PFSK-1 (cell line): ENCODE results near the gene OLIG1.

Source experiments
- FOXP2 ChIP-seq: optimal IDR thresholded peaks from 2 replicates; pipeline ENCODE3; 2011; ENCODE audit warnings: borderline replicate concordance, control low read depth, inconsistent platforms; ENCODE audit not compliant: insufficient read depth; ENCODE audit errors: extremely low read length, extremely low read depth
- POLR2AphosphoS5 ChIP-seq: IDR thresholded peaks from 2 replicates; pipeline ENCODE4 v1.6.1; 2012; ENCODE audit warnings: low read depth, mild to moderate bottlenecking, control low read depth, low read length, moderate library complexity
- REST ChIP-seq, 2 experiments: IDR thresholded peaks; 2 replicates each; pipeline versions ENCODE4 v1.6.1 to v1.8.0; 2011 to 2012; ENCODE audit warnings: low read depth in 2 of 2, low read length in 2 of 2, control low read depth in 1 of 2, inconsistent platforms in 1 of 2, mild to moderate bottlenecking in 1 of 2, moderate library complexity in 1 of 2; ENCODE audit not compliant: insufficient read depth in 1 of 2
- SIN3A ChIP-seq: IDR thresholded peaks from 2 replicates; pipeline ENCODE4 v1.6.1; 2012; ENCODE audit warnings: mild to moderate bottlenecking, low read length, moderate library complexity, borderline replicate concordance; ENCODE audit not compliant: insufficient read depth
- TAF1 ChIP-seq: IDR thresholded peaks from 2 replicates; pipeline ENCODE4 v1.6.1; 2012; ENCODE audit warnings: low read length, control low read depth, borderline replicate concordance; ENCODE audit not compliant: insufficient read depth

The OLIG1 gene

GRCh38 chr21:33069645-33069993, 322 bp upstream of the OLIG1 start:
- no peak for TF ChIP-seq TAF1
- TF ChIP-seq POLR2AphosphoS5 = no peak
- TF ChIP-seq FOXP2 = no peak
- TF ChIP-seq REST (IDR thresholded peaks at IDR 0.05; ENCODE audit: insufficient read depth in 1 of 2, low read depth in 2 of 2, low read length in 2 of 2) = no peak
- no peak for TF ChIP-seq SIN3A

- TF ChIP-seq POLR2AphosphoS5 = no peak
These were observed 730 bp downstream of the OLIG1 start for GRCh38 chr21:33070744-33070997.

- TF ChIP-seq POLR2AphosphoS5 = no peak
- no peak for TF ChIP-seq FOXP2
- TF ChIP-seq SIN3A = no peak
- no peak for TF ChIP-seq TAF1
- TF ChIP-seq REST (IDR thresholded peaks at IDR 0.05; ENCODE audit: insufficient read depth in 1 of 2, low read depth in 2 of 2, low read length in 2 of 2) = no peak
These were observed 1.2 kb downstream of the OLIG1 start for GRCh38 chr21:33070998-33071769.

- TF ChIP-seq TAF1 = no peak
- no peak for TF ChIP-seq SIN3A
- no peak for TF ChIP-seq POLR2AphosphoS5
- no peak for TF ChIP-seq REST (IDR thresholded peaks at IDR 0.05; ENCODE audit: insufficient read depth in 1 of 2, low read depth in 2 of 2, low read length in 2 of 2)
- no peak for TF ChIP-seq FOXP2
These were observed 1.9 kb downstream of the OLIG1 start for GRCh38 chr21:33071770-33072306.

- TF ChIP-seq SIN3A (no peak), FOXP2 (no peak)
These were observed 3.7 kb downstream of the OLIG1 start for GRCh38 chr21:33073636-33074035.

- TF ChIP-seq POLR2AphosphoS5 (no peak), FOXP2 (no peak), TAF1 (no peak), REST (IDR thresholded peaks at IDR 0.05; ENCODE audit: insufficient read depth in 1 of 2, low read depth in 2 of 2, low read length in 2 of 2) (no peak), SIN3A (no peak)
These were observed 5.2 kb downstream of the OLIG1 start for GRCh38 chr21:33075128-33075527.
